A549 (cell line): ENCODE results near the gene DLGAP1. TPM values are rescaled to one million over a fixed set of nuclear protein-coding genes. Genes with fewer than 3 reads are reported as not detected.

Experiments
- ATAC-seq, 2 experiments: fragments of 200-7000 bp in 1 of 2; fragments of >200 bp in 1 of 2; cut with Nextera tagmentation in 1 of 2; cut with Tn5 transposase in 1 of 2; 3 replicates each; pipeline versions ENCODE4 v1.8.0 to v1.9.1; 2018 to 2020; ENCODE audit warnings: mild to moderate bottlenecking in 1 of 2, moderate library complexity in 1 of 2
- CTCF ChIA-PET: fragments of 300-600 bp; sonication (Branson Sonifier 250); formaldehyde crosslinking; extraction: SDS; loops from one replicate; lab custom pipeline; 2021; ENCODE audit warnings: antibody characterized with exemption, inconsistent platforms; lab: Yijun Ruan, JAX
- POLR2A ChIA-PET: fragments of 350-600 bp; formaldehyde crosslinking; extraction: SDS; loops from one replicate; lab custom pipeline; 2021; ENCODE audit warnings: antibody characterized with exemption, inconsistent platforms; lab: Yijun Ruan, JAX
- DNase-seq, 2 experiments: peaks; one replicate each; pipeline versions ENCODE4 v3.0.0 to v3.0.0-alpha.2; 2011 to 2016; ENCODE audit warnings: low read depth in 1 of 2, low spot score in 1 of 2
- FAIRE-seq: peaks from 2 replicates; lab custom pipeline; 2011; peaks lifted over from hg19 to GRCh38; lab: Jason Lieb, UNC
- H3K27ac ChIP-seq, 2 experiments: fragments of >200 bp; sonication (Bioruptor Twin); formaldehyde crosslinking; 3 replicates each; pipeline ENCODE4 v1.5.1; 2016 to 2017
- H3K4me1 ChIP-seq: fragments of >200 bp; sonication (Bioruptor Twin); formaldehyde crosslinking; 3 replicates; pipeline ENCODE4 v1.6.1; 2016
- H3K4me2 ChIP-seq: fragments of >200 bp; sonication (Bioruptor Twin); formaldehyde crosslinking; 3 replicates; pipeline ENCODE4 v1.6.1; 2016
- H3K4me3 ChIP-seq: fragments of >200 bp; sonication (Bioruptor Twin); formaldehyde crosslinking; 3 replicates; pipeline ENCODE4 v1.5.1; 2016
- H3K9me3 ChIP-seq: fragments of >200 bp; sonication (Bioruptor Twin); formaldehyde crosslinking; 3 replicates; pipeline ENCODE4 v1.6.1; 2016
- ATOH8 ChIP-seq: fragments of 250-450 bp; sonication (Bioruptor Pico); IDR thresholded peaks from 2 replicates; pipeline ENCODE4 v1.5.0; 2020; ENCODE audit warnings: low read depth, mild to moderate bottlenecking, moderate library complexity
- BCL3 ChIP-seq: fragments of >200 bp; sonication (Bioruptor Twin); formaldehyde crosslinking; IDR thresholded peaks from 3 replicates; pipeline ENCODE4 v1.6.1; 2016
- CBX8 ChIP-seq: fragments of 200-600 bp; sonication (generic); IDR thresholded peaks from 2 replicates; pipeline ENCODE4 v1.6.1; 2016
- CEBPB ChIP-seq, 2 experiments: fragments of >200 bp in 1 of 2; sonication (Bioruptor Twin) in 1 of 2; formaldehyde crosslinking in 1 of 2; IDR thresholded peaks; 2 replicates each; pipeline ENCODE4 v1.6.1; 2012 to 2016
- CHD4 ChIP-seq: fragments of 200-600 bp; sonication (generic); IDR thresholded peaks from 2 replicates; pipeline ENCODE4 v1.6.1; 2016; ENCODE audit warnings: antibody characterized with exemption, mild to moderate bottlenecking, borderline replicate concordance
- E2F6 ChIP-seq: IDR thresholded peaks from 2 replicates; pipeline ENCODE4 v1.6.1; 2012; ENCODE audit warnings: low read depth, borderline replicate concordance
- EHMT2 ChIP-seq: fragments of 200-600 bp; sonication (generic); IDR thresholded peaks from 2 replicates; pipeline ENCODE4 v1.6.1; 2016; ENCODE audit warnings: antibody characterized with exemption, low read depth, mild to moderate bottlenecking, moderate library complexity
- ESRRA ChIP-seq: fragments of 150-350 bp; IDR thresholded peaks from 2 replicates; pipeline ENCODE4 v1.6.1; 2014; ENCODE audit warnings: mild to moderate bottlenecking, low read length, borderline replicate concordance
- FOSB ChIP-seq: fragments of 250-450 bp; sonication (Bioruptor Pico); IDR thresholded peaks from 2 replicates; pipeline ENCODE4 v1.5.0; 2020; ENCODE audit warnings: mild to moderate bottlenecking, moderate library complexity
- FOXS1 ChIP-seq: fragments of 250-450 bp; sonication (Bioruptor Pico); IDR thresholded peaks from 2 replicates; pipeline ENCODE4 v1.5.0; 2020; ENCODE audit warnings: mild to moderate bottlenecking, moderate library complexity
- HES2 ChIP-seq: fragments of >200 bp; sonication (Bioruptor Twin); formaldehyde crosslinking; IDR thresholded peaks from 2 replicates; pipeline ENCODE4 v1.6.1; 2016
- HEYL ChIP-seq: fragments of 250-450 bp; sonication (Bioruptor Pico); IDR thresholded peaks from 2 replicates; pipeline ENCODE4 v1.8.0; 2021; ENCODE audit warnings: mild to moderate bottlenecking, moderate library complexity
- HOXA7 ChIP-seq: fragments of 250-450 bp; sonication (Bioruptor Pico); IDR thresholded peaks from 2 replicates; pipeline ENCODE4 v1.5.0; 2020; ENCODE audit warnings: mild to moderate bottlenecking, moderate library complexity
- HOXB5 ChIP-seq: fragments of 250-450 bp; sonication (Bioruptor Pico); IDR thresholded peaks from 2 replicates; pipeline ENCODE4 v1.5.0; 2020; ENCODE audit warnings: mild to moderate bottlenecking, moderate library complexity
- JUN ChIP-seq, 2 experiments: fragments of >200 bp; sonication (Bioruptor Twin); formaldehyde crosslinking; IDR thresholded peaks; 2 replicates in 1 of 2; 3 replicates in 1 of 2; pipeline ENCODE4 v1.6.1; 2016 to 2017
- JUNB ChIP-seq: fragments of >200 bp; sonication (Bioruptor Twin); formaldehyde crosslinking; IDR thresholded peaks from 2 replicates; pipeline ENCODE4 v1.6.1; 2016
- KDM1A ChIP-seq: fragments of 200-600 bp; sonication (generic); IDR thresholded peaks from 2 replicates; pipeline ENCODE4 v1.6.1; 2016; ENCODE audit warnings: low read depth, mild to moderate bottlenecking
- KDM5A ChIP-seq: fragments of 200-600 bp; sonication (generic); IDR thresholded peaks from 2 replicates; pipeline ENCODE4 v1.6.1; 2016; ENCODE audit warnings: antibody characterized with exemption, mild to moderate bottlenecking
- MAX ChIP-seq: IDR thresholded peaks from 2 replicates; pipeline ENCODE4 v1.6.1; 2012
- MYC ChIP-seq: IDR thresholded peaks from 2 replicates; pipeline ENCODE4 v1.6.1; 2012; ENCODE audit warnings: mild to moderate bottlenecking, inconsistent platforms, low read length, improper control_type of control experiment, borderline replicate concordance
- NFE2L2 ChIP-seq: fragments of 150-350 bp; conservative IDR thresholded peaks from 2 replicates; pipeline ENCODE4 v1.6.1; 2014; ENCODE audit warnings: low read length
- PBX3 ChIP-seq: IDR thresholded peaks from 2 replicates; pipeline ENCODE4 v1.6.1; 2012
- POLR2AphosphoS2 ChIP-seq: conservative IDR thresholded peaks from 2 replicates; pipeline ENCODE4 v1.6.1; 2012; ENCODE audit warnings: low read length, improper control_type of control experiment, inconsistent platforms
- RAD21 ChIP-seq, 2 experiments: fragments of >200 bp in 1 of 2; sonication (Bioruptor Twin) in 1 of 2; formaldehyde crosslinking in 1 of 2; IDR thresholded peaks in 1 of 2; conservative IDR thresholded peaks in 1 of 2; 2 replicates in 1 of 2; 3 replicates in 1 of 2; pipeline ENCODE4 v1.6.1; 2012 to 2018; ENCODE audit warnings: inconsistent platforms in 1 of 2
- RARB ChIP-seq: fragments of 250-450 bp; sonication (Bioruptor Pico); IDR thresholded peaks from 2 replicates; pipeline ENCODE4 v1.8.0; 2021; ENCODE audit warnings: mild to moderate bottlenecking, moderate library complexity
- RCOR1 ChIP-seq: fragments of 150-350 bp; IDR thresholded peaks from 2 replicates; pipeline ENCODE4 v1.6.1; 2014; ENCODE audit warnings: antibody characterized with exemption, low read length, low read depth
- RFX5 ChIP-seq: fragments of 450-650 bp; IDR thresholded peaks from 2 replicates; pipeline ENCODE4 v1.7.1; 2014; ENCODE audit warnings: antibody characterized with exemption, mild to moderate bottlenecking, moderate library complexity
- SMC3 ChIP-seq: fragments of >200 bp; sonication (Bioruptor Twin); formaldehyde crosslinking; IDR thresholded peaks from 3 replicates; pipeline ENCODE4 v1.6.1; 2018; ENCODE audit warnings: inconsistent platforms
- TFCP2L1 ChIP-seq: fragments of 250-450 bp; sonication (Bioruptor Pico); IDR thresholded peaks from 2 replicates; pipeline ENCODE4 v1.5.0; 2021; ENCODE audit warnings: mild to moderate bottlenecking
- TP53 ChIP-seq: fragments of 250-450 bp; sonication (Bioruptor Pico); IDR thresholded peaks from 2 replicates; pipeline ENCODE4 v1.5.0; 2021; ENCODE audit warnings: mild to moderate bottlenecking, moderate library complexity
- USF2 ChIP-seq: fragments of 450-650 bp; IDR thresholded peaks from 2 replicates; pipeline ENCODE4 v1.6.1; 2014; ENCODE audit warnings: antibody characterized with exemption
- ZFP36 ChIP-seq: fragments of 450-650 bp; IDR thresholded peaks from 2 replicates; pipeline ENCODE4 v1.6.1; 2014; ENCODE audit warnings: borderline replicate concordance; ENCODE audit not compliant: partially characterized antibody
- ZNF302 ChIP-seq: fragments of 250-450 bp; sonication (Bioruptor Pico); IDR thresholded peaks from 2 replicates; pipeline ENCODE4 v1.9.0; 2021; ENCODE audit warnings: inconsistent platforms, mild to moderate bottlenecking, moderate library complexity
- ZSCAN20 ChIP-seq: fragments of 250-450 bp; sonication (Bioruptor Pico); IDR thresholded peaks from 2 replicates; pipeline ENCODE4 v1.8.0; 2022; ENCODE audit warnings: mild to moderate bottlenecking, moderate library complexity
- WGBS: methylation state at CpG from one replicate; pipeline ENCODE4 v1.1.6; 2017; ENCODE audit errors: missing lambda C conversion rate; 5-methylcytosine and 5-hydroxymethylcytosine counted together
- polyA plus RNA-seq, 4 experiments: library from polyadenylated mRNA; depleted of rRNA in 3 of 4; stranded (reverse); fragments of >200 nt; fragmentation: RNase III in 1 of 4; extraction: RNeasy Plus Mini Kit Qiagen cat#74134 plus additional on column Dnase treatment in 1 of 4; gene quantifications; 2 replicates in 3 of 4; 3 replicates in 1 of 4; pipeline ENCODE4 v1.2.3, GENCODE V29; 2011 to 2017

DLGAP1 gene
- polyA plus RNA-seq, 2 of the 4 experiments (the other 2 are of a cell fraction), result 0.04 to 0.12 TPM

GRCh38 chr18:3652380-3653262 lies 802.5 kb downstream of the DLGAP1 start:
- H3K27ac ChIP-seq, result peak overlapping the region; percentile 99 to 100
- POLR2A ChIA-PET, result interaction anchor here (0.7 to 5.8 kb wide), 14 partner anchors 9 to 331 kb away, joined by 3 to 77 read pairs (median 6); no protein-coding TSS in a partner anchor
- peaks cover 63% of the 10 kb centered on the region for H3K4me1 ChIP-seq
- 0 out of 3 replicates have a peak, but pooled peaks cover 2% of the 10 kb centered on the region for H3K9me3 ChIP-seq
- peak overlapping the region; percentile 51 for H3K4me3 ChIP-seq
- CTCF ChIA-PET, result interaction anchor here (0.6 to 8.6 kb wide), 12 partner anchors 9 to 217 kb away, joined by 3 to 61 read pairs (median 4); no protein-coding TSS in a partner anchor
- DNase-seq, result peak; percentile 89 to 99
- 12% methylated on average over 12 of the region's 13 CpGs for WGBS
- no peak for FAIRE-seq
- H3K4me2 ChIP-seq, result peak overlapping the region; percentile 87
- peak; percentile 86 to 88 for ATAC-seq
- no peak for TF ChIP-seq ZFP36
- peak; percentile 77; the same call in 1 of the 2 replicates for TF ChIP-seq ATOH8 (CRISPR knock-in tag)
- no peak for TF ChIP-seq EHMT2
- no peak; the same call in 1 of the 2 replicates for TF ChIP-seq FOXS1 (CRISPR knock-in tag)
- peak; percentile 94 for TF ChIP-seq HOXA7 (CRISPR knock-in tag)
- TF ChIP-seq FOSB (CRISPR knock-in tag), result peak; percentile 87; the same call in 1 of the 2 replicates
- peak; percentile 97 for TF ChIP-seq NFE2L2
- TF ChIP-seq ZSCAN20 (CRISPR knock-in tag), result peak; percentile 86
- TF ChIP-seq JUNB, result peak; percentile 81
- peak; percentile 89; the same call in 1 of the 2 replicates for TF ChIP-seq HEYL (CRISPR knock-in tag)
- no peak for TF ChIP-seq CBX8
- TF ChIP-seq CHD4, result no peak
- peak; percentile 51 for TF ChIP-seq TP53 (CRISPR knock-in tag)
- TF ChIP-seq HES2, result no peak
- TF ChIP-seq RFX5, result no peak
- peak; percentile 90 to 93 for TF ChIP-seq JUN (IDR thresholded peaks at IDR 0.05)
- TF ChIP-seq RCOR1, result 0 out of 2 replicates have a peak, but pooled peaks have one; percentile 45
- no peak for TF ChIP-seq KDM1A
- peak; percentile 34; the same call in 1 of the 2 replicates for TF ChIP-seq HOXB5 (CRISPR knock-in tag)
- no peak for TF ChIP-seq ESRRA
- peak; percentile 77 for TF ChIP-seq ZNF302 (CRISPR knock-in tag)
- peak in 1 of 2 experiments; percentile 67; a peak in 2 of 4 replicates for TF ChIP-seq CEBPB (IDR thresholded peaks at IDR 0.05)
- TF ChIP-seq RARB (CRISPR knock-in tag), result peak; percentile 79
- no peak for TF ChIP-seq MYC
- TF ChIP-seq MAX, result peak; percentile 85
- TF ChIP-seq RAD21 (conservative IDR thresholded peaks at IDR 0.05 in 1 of 2, IDR thresholded peaks at IDR 0.05 in 1 of 2), result peak in 1 of 2 experiments; percentile 5; a peak in 1 of 5 replicates
- 0 out of 2 replicates have a peak, but pooled peaks have one; percentile 67 for TF ChIP-seq TFCP2L1 (CRISPR knock-in tag)
- no peak for TF ChIP-seq KDM5A
- no peak for TF ChIP-seq PBX3
- TF ChIP-seq SMC3, result no peak
- no peak for TF ChIP-seq POLR2AphosphoS2
- TF ChIP-seq BCL3, result peak; percentile 73; the same call in 1 of the 3 replicates
- no peak for TF ChIP-seq USF2
- peak; percentile 75 for TF ChIP-seq E2F6
